CD4-positive, alpha-beta T cell (primary cell): ENCODE measurements around the gene TMEM19. TPM values are rescaled to one million over a fixed set of nuclear protein-coding genes. Genes with fewer than 3 reads are reported as not detected.

Source experiments
- ATAC-seq: fragments of 200-7000 bp; cut with Tn5 transposase; one replicate; pipeline ENCODE4 v1.10.0; 2022; ENCODE audit warnings: mild to moderate bottlenecking; ENCODE audit not compliant: poor library complexity
- CTCF ChIA-PET: fragments of 350-600 bp; sonication (Branson Sonifier 250); formaldehyde crosslinking; loops from one replicate; lab custom pipeline; 2021; ENCODE audit warnings: antibody characterized with exemption, inconsistent platforms; lab: Charles Lee
- POLR2A ChIA-PET: fragments of 350-600 bp; sonication (Branson Sonifier 250); formaldehyde crosslinking; loops from one replicate; lab custom pipeline; 2021; ENCODE audit warnings: antibody characterized with exemption, inconsistent platforms; lab: Charles Lee
- DNase-seq, 14 experiments: peaks; one replicate each; pipeline ENCODE4 v3.0.0-alpha.2; 2013 to 2020; ENCODE audit warnings: mixed read lengths in 2 of 14
- H3K27ac ChIP-seq, 2 donors: one replicate each; pipeline versions ENCODE4 v1.5.1 to v1.7.0; 2013; ENCODE audit warnings: low read length in 2 of 2, low read depth in 1 of 2, mild to moderate bottlenecking in 1 of 2
- H3K27me3 ChIP-seq, 2 experiments: 1 replicate in 1 of 2; 2 replicates in 1 of 2; pipeline versions ENCODE4 v1.6.1 to v1.7.0; 2013; ENCODE audit warnings: low read length in 2 of 2, control low read depth in 1 of 2, mild to moderate bottlenecking in 1 of 2, moderate library complexity in 1 of 2; ENCODE audit not compliant: insufficient read depth in 2 of 2, control insufficient read depth in 1 of 2
- H3K36me3 ChIP-seq: one replicate; pipeline ENCODE4 v1.6.1; 2013; ENCODE audit warnings: low read length, control low read depth; ENCODE audit not compliant: insufficient read depth
- H3K4me1 ChIP-seq: one replicate; pipeline ENCODE4 v1.6.1; 2013; ENCODE audit warnings: low read length, control low read depth; ENCODE audit not compliant: insufficient read depth
- H3K4me3 ChIP-seq: one replicate; pipeline ENCODE4 v1.5.1; 2013; ENCODE audit warnings: mild to moderate bottlenecking, low read length, moderate library complexity
- H3K9me3 ChIP-seq, 2 experiments: 1 replicate in 1 of 2; 2 replicates in 1 of 2; pipeline versions ENCODE4 v1.6.1 to v1.7.0; 2013; ENCODE audit warnings: low read length in 2 of 2, mild to moderate bottlenecking in 2 of 2, control low read depth in 1 of 2, moderate library complexity in 1 of 2; ENCODE audit not compliant: control insufficient read depth in 1 of 2, insufficient read depth in 1 of 2
- H3K27ac Mint-ChIP-seq: one replicate; pipeline ENCODE4 v1.8.0; 2020; ENCODE audit warnings: mixed read lengths
- H3K27me3 Mint-ChIP-seq: one replicate; pipeline ENCODE4 v1.8.0; 2021; ENCODE audit warnings: mixed read lengths
- H3K36me3 Mint-ChIP-seq: one replicate; pipeline ENCODE4 v1.8.0; 2021; ENCODE audit warnings: low read depth, mixed read lengths
- H3K4me1 Mint-ChIP-seq: one replicate; pipeline ENCODE4 v1.8.0; 2021; ENCODE audit warnings: low read depth, mixed read lengths
- H3K4me3 Mint-ChIP-seq: one replicate; pipeline ENCODE4 v1.8.0; 2020; ENCODE audit warnings: mild to moderate bottlenecking, mixed read lengths
- H3K9me3 Mint-ChIP-seq: one replicate; pipeline ENCODE4 v1.8.0; 2020; ENCODE audit warnings: mixed read lengths
- CTCF ChIP-seq: fragments of 200-600 bp; IDR thresholded peaks from one replicate; pipeline ENCODE4 v1.8.0; 2022; ENCODE audit warnings: antibody characterized with exemption, mild to moderate bottlenecking
- intact Hi-C, 2 experiments: fragments of 100-400 bp; cut with DNase I in 1 of 2; cut with micrococcal nuclease in 1 of 2; formaldehyde crosslinking; loops; one replicate each; pipeline versions ENCODE4 v1.15.1 to v1.9.0; 2023 to 2025; cut with DNase I, micrococcal nuclease
- total RNA-seq, 174 experiments: library from RNA in 2 of 174; stranded (reverse) in 2 of 174; gene quantifications; one replicate each; pipeline ENCODE4 v1.2.3 and lab custom pipeline; 2021 to 2026

The TMEM19 gene
- total RNA-seq, 2 experiments from 2014 or later = 8.9 to 11.6 TPM

- no peaks in the 10 kb centered on the region for H3K27me3 Mint-ChIP-seq
- no peak overlapping the region for H3K4me3 ChIP-seq
- ATAC-seq (no peak), DNase-seq (no peak)
- H3K4me1 ChIP-seq = no peaks in the 10 kb centered on the region
- no peak for TF ChIP-seq CTCF
- H3K36me3 Mint-ChIP-seq = no peaks in the 10 kb centered on the region
- no peaks in the 10 kb centered on the region for H3K9me3 ChIP-seq
- H3K36me3 ChIP-seq = no peaks in the 10 kb centered on the region
- no peaks in the 10 kb centered on the region for H3K4me1 Mint-ChIP-seq
- no peak overlapping the region for H3K27ac ChIP-seq
- no peaks in the 10 kb centered on the region for H3K27me3 ChIP-seq
- no peak overlapping the region for H3K4me3 Mint-ChIP-seq
- ChIA-PET POLR2A (no interaction called here), CTCF (no interaction called here)
- intact Hi-C loops = no loop called here
- H3K27ac Mint-ChIP-seq = no peak overlapping the region
- no peaks in the 10 kb centered on the region for H3K9me3 Mint-ChIP-seq
Observed at GRCh38 chr12:71726548-71726947, 40.7 kb downstream of the TMEM19 start.

- Histone ChIP-seq H3K27me3 (no peaks in the 10 kb centered on the region), H3K27ac (no peak overlapping the region), H3K36me3 (no peaks in the 10 kb centered on the region), H3K4me1 (no peaks in the 10 kb centered on the region), H3K4me3 (no peak overlapping the region), H3K9me3 (no peaks in the 10 kb centered on the region)
- no peak for DNase-seq
- Mint-ChIP-seq H3K27ac (no peak overlapping the region), H3K9me3 (no peaks in the 10 kb centered on the region), H3K4me3 (no peak overlapping the region), H3K36me3 (no peaks in the 10 kb centered on the region), H3K27me3 (no peaks in the 10 kb centered on the region), H3K4me1 (no peaks in the 10 kb centered on the region)
- TF ChIP-seq CTCF = no peak
- intact Hi-C loops = no loop called here
- ChIA-PET POLR2A (no interaction called here), CTCF (no interaction called here)
- no peak for ATAC-seq
Observed at GRCh38 chr12:71727958-71728357, 42.1 kb downstream of the TMEM19 start.

- H3K27me3 Mint-ChIP-seq = no peaks in the 10 kb centered on the region
- CTCF ChIA-PET = no interaction called here
Observed at GRCh38 chr12:71730936-71731335, 45.1 kb downstream of the TMEM19 start.

More at GRCh38 chr12:71730936-71731335, 45.1 kb downstream of the TMEM19 start:
- Histone ChIP-seq H3K36me3 (no peaks in the 10 kb centered on the region), H3K9me3 (no peaks in the 10 kb centered on the region), H3K27ac (no peak overlapping the region), H3K27me3 (no peaks in the 10 kb centered on the region), H3K4me3 (no peak overlapping the region), H3K4me1 (no peaks in the 10 kb centered on the region)
- Mint-ChIP-seq H3K4me1 (no peaks in the 10 kb centered on the region), H3K36me3 (no peaks in the 10 kb centered on the region), H3K9me3 (no peaks in the 10 kb centered on the region), H3K4me3 (no peak overlapping the region), H3K27ac (no peak overlapping the region)
- TF ChIP-seq CTCF = no peak
- POLR2A ChIA-PET = no interaction called here
- ATAC-seq (no peak), DNase-seq (no peak)
- intact Hi-C loops = no loop called here
